Aorta (tissue), 5 donors: ENCODE measurements around the gene BACE2. TPM values are rescaled to one million over a fixed set of nuclear protein-coding genes. Genes with fewer than 3 reads are reported as not detected.
A peak's percentile ranks its signal among the peaks of the same experiment; 100 is the strongest.
"Not testable (repeated sequence)": the region's sequence is repeated elsewhere in the genome, so short reads cannot be mapped to it uniquely, and the experiment has no call there.

Experiments used
- ATAC-seq: fragments of 200-7000 bp; cut with Tn5 transposase; one replicate; pipeline ENCODE4 v1.9.1; 2022; ENCODE audit warnings: moderate library complexity; ENCODE audit not compliant: low FRiP score
- DNase-seq, 2 donors: peaks; one replicate each; pipeline ENCODE4 v3.0.0-alpha.2; 2020
- H3K27ac ChIP-seq, 2 donors: one replicate each; pipeline ENCODE4 v1.5.1; 2013; ENCODE audit warnings: low read length in 2 of 2, mild to moderate bottlenecking in 2 of 2, moderate library complexity in 2 of 2, control low read depth in 1 of 2, inconsistent platforms in 1 of 2, low read depth in 1 of 2
- H3K27me3 ChIP-seq, 2 donors: one replicate each; pipeline ENCODE4 v1.6.1; 2013; ENCODE audit warnings: control low read depth in 1 of 2, low read length in 1 of 2, mild to moderate bottlenecking in 1 of 2, moderate library complexity in 1 of 2; ENCODE audit not compliant: insufficient read depth in 2 of 2, control insufficient read depth in 1 of 2
- H3K36me3 ChIP-seq, 2 donors: one replicate each; pipeline ENCODE4 v1.6.1; 2013; ENCODE audit warnings: control low read depth in 1 of 2, low read length in 1 of 2, mild to moderate bottlenecking in 1 of 2; ENCODE audit not compliant: insufficient read depth in 2 of 2, control insufficient read depth in 1 of 2
- H3K4me1 ChIP-seq, 2 donors: one replicate each; pipeline ENCODE4 v1.6.1; 2013; ENCODE audit warnings: low read length in 2 of 2, control low read depth in 1 of 2, mild to moderate bottlenecking in 1 of 2, moderate library complexity in 1 of 2; ENCODE audit not compliant: insufficient read depth in 2 of 2, control insufficient read depth in 1 of 2
- H3K4me3 ChIP-seq, 2 donors: one replicate each; pipeline ENCODE4 v1.5.1; 2013; ENCODE audit warnings: low read length in 2 of 2, control low read depth in 1 of 2, mild to moderate bottlenecking in 1 of 2
- H3K9me3 ChIP-seq: one replicate; pipeline ENCODE4 v1.6.1; 2013; ENCODE audit warnings: mild to moderate bottlenecking, low read length; ENCODE audit not compliant: control insufficient read depth
- WGBS, 2 donors: extraction: QIAGEN DNeasy Blood & Tissue Kit; methylation state at CpG; one replicate each; pipeline ENCODE4 v1.1.7; 2013; 5-methylcytosine and 5-hydroxymethylcytosine counted together
- intact Hi-C, 2 donors: fragments of 100-400 bp; cut with DNase I; formaldehyde crosslinking; loops; one replicate each; pipeline versions ENCODE4 v1.14.2 to v1.15.0; 2022
- polyA plus RNA-seq, 2 donors: library from polyadenylated mRNA; stranded (reverse); fragments of 200-250 nt; gene quantifications; one replicate each; pipeline ENCODE4 v1.2.3, GENCODE V29; 2013
- total RNA-seq, 2 donors: library from RNA; stranded (reverse); fragmentation: NEBNext Ultra II Directional; extraction: Animal tissue kit (Norgen Biotek cat#: 25700); gene quantifications; one replicate each; pipeline ENCODE4 v1.2.1, GENCODE V29; 2021
- donor health status: healthy with polysubstance abuse.
- donor health status: Bipolar disorder and iron deficiency.
- donor health status: DM: no; HTN: no; CAD: no.
- donor health status: DM: no; HTN: no; CAD: no.
- donor health status: DM: yes; HTN: yes; CAD: no.

Gene BACE2
- total and polyA plus RNA-seq, 4 donors, result 26.2 to 151 (median 66.9) TPM

GRCh38 chr21:41195311-41195710, 27.4 kb downstream of the BACE2 start:
- H3K9me3 ChIP-seq, result no peaks in the 10 kb centered on the region

GRCh38 chr21:41196993-41197392, 29.0 kb downstream of the BACE2 start:
- intact Hi-C loops, result no loop called here
- peaks cover 0 to 1% of the 10 kb centered on the region in 2 donors for H3K36me3 ChIP-seq
- DNase-seq (no peak), ATAC-seq (no peak)
- H3K4me3 ChIP-seq, result no peak overlapping the region
- H3K27ac ChIP-seq, result no peak overlapping the region
- H3K9me3 ChIP-seq, result no peaks in the 10 kb centered on the region
- H3K4me1 ChIP-seq, result peaks cover 0 to 2% of the 10 kb centered on the region in 2 donors
- H3K27me3 ChIP-seq, result no peaks in the 10 kb centered on the region
- 56 to 58% methylated on average over 5 of the region's 5 CpGs for WGBS, 2 donors

More at GRCh38 chr21:41195311-41195710, 27.4 kb downstream of the BACE2 start:
- no peak overlapping the region for H3K27ac ChIP-seq
- H3K4me3 ChIP-seq, result no peak overlapping the region
- 79 to 86% methylated on average over 5 of the region's 5 CpGs for WGBS, 2 donors
- H3K36me3 ChIP-seq, result no peaks in the 10 kb centered on the region
- DNase-seq, result no peak
- H3K4me1 ChIP-seq, result peaks cover 0 to 2% of the 10 kb centered on the region in 2 donors
- peak; percentile 7 for ATAC-seq
- intact Hi-C loops, result no loop called here
- no peaks in the 10 kb centered on the region for H3K27me3 ChIP-seq

DNA sequence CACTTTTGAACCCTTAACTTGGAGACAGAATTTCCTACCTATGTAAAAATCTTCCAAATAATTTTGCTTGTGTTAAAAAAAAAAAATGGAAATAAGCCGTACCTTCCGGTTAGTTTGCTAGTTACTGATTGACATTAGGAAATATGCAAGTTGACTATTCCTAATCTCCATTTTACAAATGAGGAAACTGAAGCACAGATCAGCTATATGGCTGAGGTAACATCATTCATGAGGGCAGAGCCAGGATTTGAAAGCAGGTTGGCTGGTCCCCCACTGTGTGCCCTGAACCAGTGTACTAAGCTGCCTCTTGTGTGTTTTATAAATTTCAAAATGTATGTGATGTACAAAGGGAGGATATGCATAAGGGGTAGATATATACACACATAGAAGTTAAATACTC, 29.6 kb downstream of the BACE2 start:
- Histone ChIP-seq H3K27ac (no peak overlapping the region), H3K27me3 (no peaks in the 10 kb centered on the region), H3K4me3 (no peak overlapping the region), H3K9me3 (no peaks in the 10 kb centered on the region), H3K4me1 (peaks cover 0 to 2% of the 10 kb centered on the region in 2 donors), H3K36me3 (peaks cover 0 to 1% of the 10 kb centered on the region in 2 donors)
- WGBS, 2 donors, result 92 to 97% methylated on average over 2 of the region's 2 CpGs
- no peak for ATAC-seq
- DNase-seq, result no peak
- intact Hi-C loops, result no loop called here

DNA sequence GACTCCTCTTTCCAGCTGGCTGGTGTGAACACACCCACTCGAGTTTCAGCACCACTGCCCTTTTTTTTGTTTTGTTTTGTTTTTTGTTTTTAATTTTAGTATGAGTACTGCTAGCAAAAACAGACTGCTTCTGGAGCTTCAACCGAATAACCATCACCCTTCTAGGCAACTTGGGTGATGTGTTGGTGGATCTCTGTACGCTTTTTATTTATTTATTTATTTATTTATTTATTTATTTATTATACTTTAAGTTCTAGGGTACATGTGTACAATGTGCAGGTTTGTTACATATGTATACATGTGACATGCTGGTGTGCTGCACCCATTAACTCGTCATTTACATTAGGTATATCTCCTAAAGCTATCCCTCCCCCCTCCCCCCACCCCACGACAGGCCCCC, 30.7 kb downstream of the BACE2 start:
- H3K36me3 ChIP-seq, H3K27ac ChIP-seq, intact Hi-C loops, DNase-seq, H3K27me3 ChIP-seq, H3K4me1 ChIP-seq, H3K4me3 ChIP-seq, ATAC-seq, H3K9me3 ChIP-seq: not testable (repeated sequence)
- WGBS, 2 donors, result 74 to 81% methylated on average over 5 of the region's 5 CpGs

DNA sequence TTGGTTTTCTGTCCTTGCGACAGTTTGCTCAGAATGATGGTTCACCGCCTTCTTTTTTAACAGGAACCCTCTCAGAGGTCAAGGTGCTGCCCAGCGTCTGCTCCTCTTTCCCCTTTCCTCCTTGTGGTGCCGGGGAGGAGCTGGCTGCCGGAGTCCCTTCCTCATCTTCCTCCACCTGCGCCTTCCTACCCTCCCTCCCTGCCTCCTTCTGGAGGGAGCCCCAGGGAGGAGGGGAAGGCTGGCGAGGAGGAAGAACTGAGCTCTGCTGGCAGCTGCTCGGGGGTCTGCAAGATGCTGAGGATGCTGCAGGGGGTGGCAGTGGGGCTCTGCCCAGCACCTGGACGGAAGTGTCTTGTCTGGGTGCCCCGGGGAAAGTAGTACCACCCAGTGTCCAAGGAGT, 31.2 kb downstream of the BACE2 start:
- no peak overlapping the region for H3K4me3 ChIP-seq
- ATAC-seq (no peak), DNase-seq (no peak)
- 90% methylated on average over 10 of the region's 10 CpGs for WGBS, 2 donors
- H3K27ac ChIP-seq, result no peak overlapping the region
- H3K27me3 ChIP-seq, result no peaks in the 10 kb centered on the region
- intact Hi-C loops, result no loop called here
- no peaks in the 10 kb centered on the region for H3K9me3 ChIP-seq
- H3K4me1 ChIP-seq, result no peaks in the 10 kb centered on the region
- peaks cover 0 to 1% of the 10 kb centered on the region in 2 donors for H3K36me3 ChIP-seq

GRCh38 chr21:41199588-41199987, 31.6 kb downstream of the BACE2 start:
- no peak for DNase-seq
- peaks cover 0 to 1% of the 10 kb centered on the region in 2 donors for H3K36me3 ChIP-seq

DNA sequence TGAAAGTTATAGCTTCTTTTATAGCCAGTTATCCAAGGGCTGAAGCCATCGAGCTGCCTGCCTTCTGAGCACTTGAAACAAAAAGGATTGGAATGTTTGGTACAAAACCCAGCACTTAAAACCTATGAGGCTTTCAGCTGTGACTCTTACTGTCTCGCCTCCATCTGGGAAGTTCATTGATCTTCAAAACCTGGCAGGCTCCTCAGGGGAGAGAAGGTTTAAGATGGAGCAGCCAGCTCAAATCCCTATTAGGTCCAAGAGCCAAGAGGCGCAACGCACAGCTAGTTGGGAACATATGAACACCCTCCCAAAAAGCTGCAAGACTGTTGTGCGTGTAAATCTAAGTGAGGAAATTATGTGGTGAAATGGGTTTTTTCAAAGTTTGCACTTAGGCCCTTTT, 33.4 kb downstream of the BACE2 start:
- intact Hi-C loops, result no loop called here
- H3K4me3 ChIP-seq, result no peak overlapping the region
- H3K9me3 ChIP-seq, result no peaks in the 10 kb centered on the region
- no peaks in the 10 kb centered on the region for H3K4me1 ChIP-seq
- H3K36me3 ChIP-seq, result peaks cover 0 to 1% of the 10 kb centered on the region in 2 donors
- no peaks in the 10 kb centered on the region for H3K27me3 ChIP-seq
- no peak overlapping the region for H3K27ac ChIP-seq
- WGBS, 2 donors, result 91% methylated on average over 5 of the region's 5 CpGs
- ATAC-seq (no peak), DNase-seq (no peak)

More at GRCh38 chr21:41199588-41199987, 31.6 kb downstream of the BACE2 start:
- 86 to 91% methylated on average over 10 of the region's 10 CpGs for WGBS, 2 donors
- no peak for ATAC-seq
- Histone ChIP-seq H3K4me3 (no peak overlapping the region), H3K27me3 (no peaks in the 10 kb centered on the region), H3K27ac (no peak overlapping the region), H3K4me1 (no peaks in the 10 kb centered on the region), H3K9me3 (no peaks in the 10 kb centered on the region)
- intact Hi-C loops, result no loop called here

GRCh38 chr21:41204736-41205135, 36.8 kb downstream of the BACE2 start:
- no peaks in the 10 kb centered on the region for H3K4me1 ChIP-seq
- intact Hi-C loops, result loop anchor here in 1 of 2 donors (5.0 kb wide), 1 partner anchor 32 kb away; no protein-coding TSS in a partner anchor
- peaks cover 0 to 1% of the 10 kb centered on the region in 2 donors for H3K36me3 ChIP-seq
- no peak overlapping the region for H3K27ac ChIP-seq
- H3K9me3 ChIP-seq, result no peaks in the 10 kb centered on the region
- ATAC-seq (no peak), DNase-seq (no peak)
- no peak overlapping the region for H3K4me3 ChIP-seq
- H3K27me3 ChIP-seq, result no peaks in the 10 kb centered on the region
- 79 to 95% methylated on average over 3 of the region's 3 CpGs for WGBS, 2 donors
